ENCODE measurements around the gene FAM180B. TPM values are rescaled to one million over a fixed set of nuclear protein-coding genes. Genes with fewer than 3 reads are reported as not detected.

Gene FAM180B
- total and polyA plus RNA-seq, 2 of the 13 experiments (the other 11 are each of a cell fraction or from before 2014, with no cell fraction given) = 0.40 to 1.0 TPM

DNA sequence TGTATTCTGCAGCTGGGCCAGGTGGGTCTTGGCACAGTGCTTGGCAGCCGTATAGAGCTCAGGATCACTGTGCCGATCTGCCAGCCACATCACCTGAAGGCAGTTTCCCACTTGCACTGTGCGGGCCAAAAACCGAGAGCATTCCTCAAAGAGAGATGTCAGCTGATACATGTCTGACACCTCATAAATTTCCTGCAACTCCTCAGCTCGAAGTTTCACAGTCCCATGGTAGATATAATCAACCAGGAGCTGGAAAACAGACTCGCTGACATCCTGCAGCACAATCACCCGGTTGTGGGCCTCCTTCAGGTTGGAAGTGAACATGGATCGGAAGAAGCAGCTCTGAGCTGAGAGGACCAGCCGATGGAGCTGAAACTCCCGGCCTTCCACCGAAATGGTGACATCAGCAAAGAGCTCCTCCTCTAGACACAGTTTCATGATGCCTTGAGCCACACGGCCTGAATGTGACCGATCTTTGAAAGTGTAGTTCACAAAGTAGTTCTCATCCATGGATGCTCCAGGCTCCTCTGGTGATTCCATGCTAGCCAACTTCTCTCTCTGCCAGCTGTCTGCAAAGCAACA lies 8.9 kb upstream of the FAM180B start:
- H3K9me3 ChIP-seq (ENCODE audit: low read length) = no peaks in the 10 kb centered on the region
- DNase-seq (ENCODE audit: low spot score) = no peak
- POLR2A ChIA-PET = interaction anchor here (1.7 to 2.2 kb wide), 2 partner anchors 8 to 11 kb away, joined by 5 to 15 read pairs; partner anchors contain the start of gene PTPMT1
- no peak overlapping the region for H2AFZ ChIP-seq (ENCODE audit: low read length)
- H3K27me3 ChIP-seq (ENCODE audit: control insufficient read depth in 1 of 2, insufficient read depth in 2 of 2, low read length in 2 of 2) = no peaks in the 10 kb centered on the region; a peak in 1 of 5 replicates
- no peak for FAIRE-seq
- H3K9ac ChIP-seq (ENCODE audit: insufficient read depth, low read depth, low read length) = peak overlapping the region; percentile 96
- 100% methylated on average over 9 of the region's 13 CpGs for WGBS (ENCODE audit: low lambda C conversion rate)
- H3K4me3 ChIP-seq (replicated peaks in 1 of 3; ENCODE audit: insufficient read depth in 1 of 3, low read depth in 2 of 3, low read length in 3 of 3) = peak overlapping the region; percentile 95 to 99 (median 97); a peak in 4 of 6 replicates
- peaks cover 24% of the 10 kb centered on the region for H3K79me2 ChIP-seq (ENCODE audit: insufficient read depth, low read length)
- ATAC-seq = no peak
- peaks cover 10 to 33% of the 10 kb centered on the region in 2 experiments for H3K36me3 ChIP-seq (replicated peaks in 1 of 2; ENCODE audit: control insufficient read depth in 1 of 2, insufficient read depth in 2 of 2, low read length in 2 of 2)
- in situ Hi-C loops (cut with HindIII; ENCODE audit: extremely low pct_ligation_motif_present, low pct_unique_long_range_greater_than_20kb) = no loop called here
- CTCF ChIA-PET (ENCODE audit: low intra/inter-chr PET ratio, low total read pairs) = no interaction called here
- TF ChIP-seq AGO2 (optimal IDR thresholded peaks at IDR 0.05; ENCODE audit: low read depth, low read length) (peak; percentile 6), POLR2A (IDR thresholded peaks at IDR 0.05; ENCODE audit: insufficient read depth in 1 of 2, low read depth in 2 of 2, low read length in 2 of 2) (peak in 1 of 2 experiments; percentile 9; a peak in 1 of 4 replicates), NAIF1 (CRISPR knock-in tag; IDR thresholded peaks at IDR 0.05; ENCODE audit: borderline replicate concordance) (no peak), RXRA (CRISPR knock-in tag; IDR thresholded peaks at IDR 0.05) (no peak)
- BruUV-seq (replicated peaks) = no TSS peak
- peaks cover 24% of the 10 kb centered on the region for H3K4me1 ChIP-seq (ENCODE audit: insufficient read depth, low read length)
- H3K27ac ChIP-seq (ENCODE audit: extremely low read length, insufficient read depth, low read length) = peak overlapping the region; percentile 82
- intact Hi-C loops (cut with micrococcal nuclease; ENCODE audit: unreplicated experiment) = no loop called here
- peak overlapping the region; percentile 73 for H3K4me2 ChIP-seq (ENCODE audit: low read depth, low read length)
- no peaks in the 10 kb centered on the region for H4K20me1 ChIP-seq (ENCODE audit: insufficient read depth, low read length)

DNA sequence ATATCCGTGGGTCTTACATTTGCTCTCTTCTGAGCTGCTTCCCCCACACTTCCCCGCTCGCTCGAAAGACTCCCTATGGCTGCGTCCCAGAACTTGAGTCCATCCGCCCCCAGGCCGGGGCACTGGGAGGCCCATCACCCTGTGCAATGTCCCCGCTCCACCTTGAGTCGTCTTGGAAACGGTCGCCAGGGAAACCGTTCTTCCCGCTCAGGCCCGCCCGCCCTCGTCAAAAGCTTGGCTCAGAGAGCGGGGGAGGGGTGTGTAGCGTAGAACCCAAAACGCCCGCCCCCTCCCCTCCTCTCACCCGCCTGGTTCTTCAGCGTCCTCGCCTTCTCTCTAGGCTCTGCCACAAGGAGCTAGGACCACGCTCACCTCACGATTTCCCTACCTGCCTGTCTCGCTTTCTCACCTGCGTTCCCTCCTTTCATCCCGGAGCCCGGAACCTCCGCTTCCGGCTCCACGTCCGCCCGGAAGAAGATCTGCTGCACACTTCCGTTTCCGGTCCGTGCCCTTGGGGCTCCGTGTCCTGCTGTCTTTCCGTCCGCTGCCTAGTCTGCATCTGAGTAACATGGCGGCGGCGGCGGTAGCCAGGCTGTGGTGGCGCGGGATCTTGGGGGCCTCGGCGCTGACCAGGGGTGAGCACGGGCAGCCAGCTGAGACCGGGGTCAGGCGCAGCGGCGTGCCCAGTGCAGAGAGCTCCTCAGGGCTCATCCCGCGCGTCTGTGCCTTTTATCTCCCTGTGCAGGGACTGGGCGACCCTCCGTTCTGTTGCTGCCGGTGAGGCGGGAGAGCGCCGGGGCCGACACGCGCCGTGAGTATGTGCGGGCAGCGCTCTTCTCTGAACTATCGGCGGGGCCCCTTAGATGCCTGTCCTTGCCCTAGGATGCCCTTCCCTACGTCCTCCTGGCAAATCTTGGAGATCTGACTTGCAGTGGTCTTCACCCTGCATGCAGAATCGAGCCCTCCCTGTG lies 7.7 kb upstream of the FAM180B start, which contains the start of the genes KBTBD4 and NDUFS3:
TSS of gene KBTBD4 (minus strand) at position 447 of the 971 bp plus-strand sequence. CDS start at position 428, 19 bp downstream.
TSS of gene NDUFS3 (plus strand) at position 551 of the 971 bp plus-strand sequence. CDS start at position 569, 18 bp downstream.
- TSS peak; percentile 83 for BruUV-seq (replicated peaks)
- ChIA-PET CTCF (ENCODE audit: low intra/inter-chr PET ratio, low total read pairs) (interaction anchor here (1.0 kb wide), 1 partner anchor 25 kb away, joined by 3 read pairs; no protein-coding TSS in a partner anchor), POLR2A (interaction anchor here (0.8 to 2.2 kb wide), 7 partner anchors 9 to 38 kb away, joined by 3 to 15 read pairs (median 5); partner anchors contain the start of gene PTPMT1)
- Histone ChIP-seq H3K4me1 (ENCODE audit: insufficient read depth, low read length) (peaks cover 24% of the 10 kb centered on the region), H3K9me3 (ENCODE audit: low read length) (no peaks in the 10 kb centered on the region), H3K27me3 (ENCODE audit: control insufficient read depth in 1 of 2, insufficient read depth in 2 of 2, low read length in 2 of 2) (no peaks in the 10 kb centered on the region; a peak in 1 of 5 replicates), H3K9ac (ENCODE audit: insufficient read depth, low read depth, low read length) (peak within 1 kb of the TSS; percentile 96), H4K20me1 (ENCODE audit: insufficient read depth, low read length) (no peaks in the 10 kb centered on the region), H3K4me3 (replicated peaks in 1 of 3; ENCODE audit: insufficient read depth in 1 of 3, low read depth in 2 of 3, low read length in 3 of 3) (peak within 1 kb of the TSS; percentile 95 to 99 (median 97)), H3K4me2 (ENCODE audit: low read depth, low read length) (peak within 1 kb of the TSS; percentile 73), H3K36me3 (replicated peaks in 1 of 2; ENCODE audit: control insufficient read depth in 1 of 2, insufficient read depth in 2 of 2, low read length in 2 of 2) (peaks cover 7 to 33% of the 10 kb centered on the region in 2 experiments), H3K79me2 (ENCODE audit: insufficient read depth, low read length) (peaks cover 24% of the 10 kb centered on the region), H2AFZ (ENCODE audit: low read length) (peak within 1 kb of the TSS; percentile 85), H3K27ac (ENCODE audit: extremely low read length, insufficient read depth, low read length) (peak within 1 kb of the TSS; percentile 82)
- peak; percentile 77 for DNase-seq (ENCODE audit: low spot score)
- intact Hi-C loops (cut with micrococcal nuclease; ENCODE audit: unreplicated experiment) = no loop called here
- in situ Hi-C loops (cut with HindIII; ENCODE audit: extremely low pct_ligation_motif_present, low pct_unique_long_range_greater_than_20kb) = no loop called here
- FAIRE-seq = peak; percentile 4
- WGBS (ENCODE audit: low lambda C conversion rate) = under 1% methylated on average over 34 of the region's 72 CpGs
- ATAC-seq = peak; percentile 95
- TF ChIP-seq ATRX (CRISPR knock-in tag; IDR thresholded peaks at IDR 0.05; ENCODE audit: borderline replicate concordance) = no peak
- no peak; the same call in 1 of the 2 replicates for TF ChIP-seq ZNF724P (CRISPR knock-in tag; IDR thresholded peaks at IDR 0.05; ENCODE audit: borderline replicate concordance)
- TF ChIP-seq IKZF1 (IDR thresholded peaks at IDR 0.05) = no peak
- TF ChIP-seq, protein P1, sequence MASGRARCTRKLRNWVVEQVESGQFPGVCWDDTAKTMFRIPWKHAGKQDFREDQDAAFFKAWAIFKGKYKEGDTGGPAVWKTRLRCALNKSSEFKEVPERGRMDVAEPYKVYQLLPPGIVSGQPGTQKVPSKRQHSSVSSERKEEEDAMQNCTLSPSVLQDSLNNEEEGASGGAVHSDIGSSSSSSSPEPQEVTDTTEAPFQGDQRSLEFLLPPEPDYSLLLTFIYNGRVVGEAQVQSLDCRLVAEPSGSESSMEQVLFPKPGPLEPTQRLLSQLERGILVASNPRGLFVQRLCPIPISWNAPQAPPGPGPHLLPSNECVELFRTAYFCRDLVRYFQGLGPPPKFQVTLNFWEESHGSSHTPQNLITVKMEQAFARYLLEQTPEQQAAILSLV (CRISPR knock-in tag; IDR thresholded peaks at IDR 0.05; ENCODE audit: borderline replicate concordance) = peak; percentile 65; the same call in 1 of the 2 replicates
- peak; percentile 59; the same call in 1 of the 2 replicates for TF ChIP-seq ZBTB7A (CRISPR knock-in tag; IDR thresholded peaks at IDR 0.05)
- peak; percentile 98 for TF ChIP-seq NFRKB (IDR thresholded peaks at IDR 0.05)
- TF ChIP-seq MTA3 (CRISPR knock-in tag; IDR thresholded peaks at IDR 0.05) = no peak
- peak; percentile 95 for TF ChIP-seq SIN3A (IDR thresholded peaks at IDR 0.05; ENCODE audit: borderline replicate concordance, low read depth, low read length)
- no peak; the same call in 1 of the 2 replicates for TF ChIP-seq HNF4G (IDR thresholded peaks at IDR 0.05; ENCODE audit: borderline replicate concordance, low read depth, low read length)
- no peak; the same call in 1 of the 2 replicates for TF ChIP-seq HNF4G (CRISPR knock-in tag; IDR thresholded peaks at IDR 0.05; ENCODE audit: borderline replicate concordance, low read depth)
- TF ChIP-seq ARID2 (CRISPR knock-in tag; IDR thresholded peaks at IDR 0.05; ENCODE audit: borderline replicate concordance) = peak; percentile 93
- peak; percentile 86 for TF ChIP-seq FOXC1 (CRISPR knock-in tag; IDR thresholded peaks at IDR 0.05; ENCODE audit: borderline replicate concordance)
